ENCODE measurements around the gene CNTNAP5.

- TF ChIP-seq POLR2A (IDR thresholded peaks at IDR 0.05; ENCODE audit: low read depth, low read length), result no peak
- TF ChIP-seq CTCF (conservative IDR thresholded peaks at IDR 0.05; ENCODE audit: low read depth, low read length), result no peak
- no peak for TF ChIP-seq CEBPB (IDR thresholded peaks at IDR 0.05; ENCODE audit: low read depth, low read length)
- TF ChIP-seq MXI1 (IDR thresholded peaks at IDR 0.05; ENCODE audit: borderline replicate concordance, low read depth, low read length), result no peak
- TF ChIP-seq RAD21 (IDR thresholded peaks at IDR 0.05; ENCODE audit: low read length), result no peak
- TF ChIP-seq NFE2L2 (IDR thresholded peaks at IDR 0.05; ENCODE audit: low read depth, low read length), result no peak
- no peak for TF ChIP-seq USF2 (IDR thresholded peaks at IDR 0.05; ENCODE audit: low read depth, low read length)
- no peak for TF ChIP-seq MAFK (IDR thresholded peaks at IDR 0.05; ENCODE audit: low read depth, low read length)
- no peak for TF ChIP-seq CHD1 (IDR thresholded peaks at IDR 0.05; ENCODE audit: low read depth, low read length)
- TF ChIP-seq FOS (IDR thresholded peaks at IDR 0.05; ENCODE audit: low read depth, low read length), result no peak
These were observed 256.5 kb downstream of the CNTNAP5 start for GRCh38 chr2:124281541-124281940.

All from IMR-90 (cell line).